ENCODE results near the gene KCNK6.
A peak's percentile ranks its signal among the peaks of the same experiment; 100 is the strongest.

The KCNK6 gene

DNA sequence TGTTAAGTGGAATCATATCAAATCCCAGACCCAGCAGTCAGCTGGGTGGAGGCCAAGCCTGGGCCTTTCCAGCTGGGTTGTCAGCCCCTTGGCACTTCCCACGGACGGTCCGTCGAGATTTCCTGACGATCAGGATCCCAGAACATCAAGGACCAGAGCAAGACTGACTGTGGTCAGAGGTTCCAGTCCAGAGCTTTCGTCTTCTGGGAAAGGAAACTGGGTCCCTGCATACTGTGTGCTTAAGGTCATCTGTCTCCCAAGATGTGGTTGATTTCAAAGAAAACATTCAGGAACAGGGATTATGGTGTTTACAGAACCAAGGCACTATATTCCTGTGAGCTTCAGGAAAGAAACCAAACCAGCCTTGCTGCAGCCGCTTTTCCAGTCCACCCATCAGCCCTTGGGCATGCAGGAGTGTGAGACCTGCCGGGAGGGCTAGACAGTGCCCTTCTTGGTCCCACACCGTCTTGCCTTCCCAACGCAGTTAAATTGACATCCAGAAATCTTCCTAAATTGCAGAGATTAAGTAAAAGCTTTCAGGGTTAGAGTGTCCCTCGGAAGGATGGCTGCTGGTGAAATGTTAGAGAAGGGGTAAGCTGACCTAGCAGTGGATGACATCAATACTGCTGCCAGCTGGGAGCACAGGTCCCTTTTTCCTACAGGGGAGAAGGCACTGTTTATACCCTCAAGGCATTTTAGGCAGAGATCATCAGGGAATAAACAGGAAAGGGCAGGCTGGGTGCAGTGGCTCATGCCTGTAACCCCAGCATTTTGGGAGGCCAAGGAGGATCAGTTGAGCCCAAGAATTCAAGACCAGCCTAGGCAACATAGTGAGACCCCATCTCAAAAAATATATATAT, 20.6 kb upstream of the KCNK6 start:
- no peak for DNase-seq (ENCODE audit: low spot score)

DNA sequence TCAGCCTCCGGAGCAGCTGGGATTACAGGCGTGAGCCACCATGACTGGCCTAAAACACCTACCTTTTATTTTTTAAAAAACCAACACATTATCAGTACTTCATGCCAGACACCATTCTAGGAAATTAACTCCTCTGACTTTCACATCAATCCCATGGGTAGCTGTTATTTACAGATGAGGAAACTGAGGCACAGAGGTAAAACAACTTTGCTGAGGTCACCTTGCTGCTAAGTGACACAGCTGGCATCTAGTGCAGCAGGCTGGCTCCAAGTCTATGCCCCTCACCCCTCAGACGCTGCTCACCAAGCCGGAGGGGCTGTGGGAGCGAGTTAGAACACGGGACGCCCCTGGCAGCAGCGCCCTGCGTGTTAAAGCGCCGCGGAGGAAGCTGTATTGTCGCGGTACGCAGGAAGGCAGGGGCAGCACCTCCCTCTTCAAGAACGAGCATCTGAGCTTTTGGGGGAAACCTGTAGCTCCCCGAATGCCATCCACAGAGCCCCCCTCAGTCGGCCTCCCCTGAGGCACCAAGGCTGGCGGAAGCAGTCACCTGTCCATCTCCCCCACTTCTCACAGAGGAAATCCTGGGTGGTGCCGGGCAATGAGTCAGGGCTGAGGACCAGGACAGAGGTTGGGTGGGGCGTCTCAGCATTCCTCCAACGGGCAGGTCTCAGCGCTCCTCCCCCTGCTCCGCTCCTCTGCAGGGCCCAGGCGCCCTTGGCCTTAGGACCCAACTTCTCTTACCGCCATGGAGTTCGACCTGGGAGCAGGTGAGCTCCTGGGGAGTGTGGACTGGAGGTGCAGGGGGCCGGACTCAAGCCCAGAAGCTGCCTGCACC, 15.9 kb upstream of the KCNK6 start, which contains the start of gene C19orf33:
TSS of gene C19orf33 (plus strand) at position 735 of the 835 bp plus-strand sequence. CDS start at position 746, 11 bp downstream.
- DNase-seq (ENCODE audit: low spot score) = no peak

DNA sequence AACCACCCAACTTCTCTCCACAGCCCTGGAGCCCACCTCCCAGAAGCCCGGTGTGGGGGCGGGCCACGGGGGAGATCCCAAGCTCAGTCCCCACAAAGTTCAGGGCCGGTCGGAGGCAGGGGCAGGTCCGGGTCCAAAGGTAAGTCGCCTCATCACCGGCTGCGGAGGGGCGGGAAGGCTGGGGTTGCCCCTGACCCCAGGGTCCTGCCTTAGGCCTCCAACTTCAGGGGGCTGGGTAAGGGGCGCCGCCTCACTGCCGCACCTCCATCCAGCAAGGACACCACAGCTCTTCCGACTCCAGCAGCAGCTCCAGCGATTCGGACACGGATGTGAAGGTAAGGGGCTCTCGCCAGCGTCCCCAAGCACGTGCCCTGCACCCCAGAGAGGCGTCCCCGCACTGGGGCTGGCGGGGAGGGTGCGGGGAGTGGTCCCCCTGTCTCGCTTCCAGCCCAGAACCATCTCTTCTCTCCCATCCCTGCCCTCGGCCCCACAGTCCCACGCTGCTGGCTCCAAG, 15.2 kb upstream of the KCNK6 start:
- DNase-seq (ENCODE audit: low spot score) = no peak

DNA sequence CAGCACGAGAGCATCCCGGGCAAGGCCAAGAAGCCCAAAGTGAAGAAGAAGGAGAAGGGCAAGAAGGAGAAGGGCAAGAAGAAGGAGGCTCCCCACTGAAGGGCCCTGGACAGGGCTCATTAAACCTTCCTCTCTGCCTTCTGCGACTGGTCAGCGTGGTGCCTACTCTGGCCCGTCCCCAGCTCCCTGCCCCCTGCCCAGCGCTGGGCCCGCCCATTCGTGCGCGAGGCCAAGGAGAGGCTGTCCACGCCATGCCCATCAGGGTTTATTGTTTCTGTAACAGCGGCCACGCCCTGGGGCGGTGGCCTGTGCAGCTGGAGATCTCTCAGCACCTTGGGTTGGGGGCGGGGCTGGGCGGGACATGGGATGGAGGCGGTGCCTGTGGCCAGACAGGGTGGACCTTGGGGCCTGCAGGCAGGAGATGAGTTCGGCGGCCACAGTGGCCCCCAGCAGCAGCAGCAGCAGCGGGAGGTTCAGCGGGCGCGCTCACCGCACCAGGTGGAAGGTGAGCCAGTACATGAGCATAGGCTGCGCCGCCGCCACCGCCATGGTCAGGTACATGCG, 14.7 kb upstream of the KCNK6 start:
- DNase-seq (ENCODE audit: low spot score) = peak; percentile 65

DNA sequence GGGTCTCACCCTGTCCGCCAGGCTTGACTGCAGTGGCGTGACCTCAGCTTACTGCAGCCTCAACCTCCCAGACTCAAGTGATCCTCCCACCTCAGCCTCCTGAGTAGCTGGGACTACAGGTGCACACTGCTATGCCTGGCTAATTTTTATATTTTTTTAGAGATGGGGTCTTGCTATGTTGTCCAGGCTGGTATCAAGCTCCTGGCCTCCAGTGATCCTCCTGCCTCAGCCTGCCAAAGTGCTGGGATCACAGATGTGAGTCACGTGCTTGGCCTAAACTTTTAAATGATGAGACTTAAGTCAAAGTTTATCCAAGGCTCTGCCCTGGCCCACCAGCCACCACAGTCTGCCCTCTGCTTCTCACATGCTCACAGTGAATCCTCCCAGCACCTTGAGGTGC, 13.4 kb upstream of the KCNK6 start:
- DNase-seq (ENCODE audit: low spot score) = no peak

DNA sequence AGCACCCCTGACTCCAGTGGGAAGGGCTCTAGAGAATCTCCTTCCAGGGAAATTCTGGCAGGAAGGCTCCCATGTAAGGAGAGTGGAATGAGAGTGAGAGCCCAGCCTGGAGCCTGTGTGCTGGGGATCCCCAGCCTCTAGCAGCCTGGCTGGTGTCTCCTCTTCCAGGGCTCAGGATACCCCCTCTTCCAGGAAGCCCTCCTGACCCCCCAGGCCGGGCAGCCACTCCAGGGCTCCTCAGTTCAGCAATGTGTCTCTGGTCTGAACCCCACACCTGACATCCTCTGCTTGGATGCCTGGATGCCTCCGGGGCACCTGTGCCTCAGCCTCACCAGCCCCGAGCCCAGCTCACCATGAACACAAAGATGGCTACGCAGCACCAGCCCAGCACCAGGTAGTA, 12.6 kb upstream of the KCNK6 start:
- no peak for DNase-seq (ENCODE audit: low spot score)

DNA sequence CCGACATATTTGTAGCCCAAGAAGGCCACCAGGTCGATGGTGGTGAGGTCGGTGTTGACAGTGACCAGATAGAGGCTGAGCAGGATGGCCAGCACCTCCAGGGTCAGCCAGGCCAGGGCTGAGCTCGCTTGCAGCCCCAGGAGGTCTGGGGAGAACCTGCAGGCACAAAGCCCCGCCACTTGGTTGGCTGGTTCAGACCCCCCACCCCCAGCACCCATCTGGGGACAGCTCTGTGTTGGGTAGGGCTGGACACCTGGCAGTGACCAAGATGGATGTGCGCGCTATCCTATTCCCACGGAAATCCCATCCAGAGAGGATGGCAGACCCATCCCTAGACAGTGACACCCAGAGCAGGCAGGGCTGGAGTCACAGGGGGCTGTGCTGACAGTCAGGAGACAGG, 12.0 kb upstream of the KCNK6 start:
- no peak for DNase-seq (ENCODE audit: low spot score)

DNA sequence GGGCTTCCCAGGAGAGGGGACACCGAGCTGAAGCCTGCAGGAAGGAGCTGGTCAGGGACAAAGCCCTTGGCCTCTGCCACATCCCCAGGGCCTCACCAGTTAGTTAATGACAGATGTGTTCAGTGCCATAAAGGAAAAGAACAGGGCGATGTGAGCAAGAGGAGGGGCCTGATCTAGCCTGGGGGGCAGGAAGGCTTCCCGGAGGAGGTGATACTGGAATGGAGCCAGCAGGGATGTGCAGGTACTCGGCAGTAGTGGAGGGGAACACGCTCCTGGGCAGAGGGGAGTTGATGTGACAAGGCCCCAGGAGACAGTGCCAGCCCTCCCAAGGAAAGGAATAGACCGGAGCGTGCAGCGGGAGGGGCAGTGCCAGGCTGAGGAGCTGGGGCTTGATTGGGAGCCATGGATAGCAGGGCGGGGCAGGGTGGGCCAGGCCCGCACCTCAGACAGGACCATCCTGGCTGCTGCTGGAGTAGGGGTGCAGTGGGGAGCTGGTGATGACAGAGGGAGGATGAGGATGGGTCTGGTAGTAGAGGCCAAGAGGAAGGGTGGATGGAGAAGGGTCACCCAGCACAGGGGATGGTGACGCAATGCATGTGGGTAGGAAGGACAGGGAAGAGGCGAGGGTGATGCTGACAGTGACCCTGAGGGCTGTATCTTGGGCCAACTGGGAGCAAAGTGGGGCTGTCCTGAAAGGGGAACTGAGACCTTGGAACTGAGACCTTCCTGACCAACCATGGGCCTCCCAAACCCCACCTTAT, 11.5 kb upstream of the KCNK6 start:
- DNase-seq (ENCODE audit: low spot score) = no peak

DNA sequence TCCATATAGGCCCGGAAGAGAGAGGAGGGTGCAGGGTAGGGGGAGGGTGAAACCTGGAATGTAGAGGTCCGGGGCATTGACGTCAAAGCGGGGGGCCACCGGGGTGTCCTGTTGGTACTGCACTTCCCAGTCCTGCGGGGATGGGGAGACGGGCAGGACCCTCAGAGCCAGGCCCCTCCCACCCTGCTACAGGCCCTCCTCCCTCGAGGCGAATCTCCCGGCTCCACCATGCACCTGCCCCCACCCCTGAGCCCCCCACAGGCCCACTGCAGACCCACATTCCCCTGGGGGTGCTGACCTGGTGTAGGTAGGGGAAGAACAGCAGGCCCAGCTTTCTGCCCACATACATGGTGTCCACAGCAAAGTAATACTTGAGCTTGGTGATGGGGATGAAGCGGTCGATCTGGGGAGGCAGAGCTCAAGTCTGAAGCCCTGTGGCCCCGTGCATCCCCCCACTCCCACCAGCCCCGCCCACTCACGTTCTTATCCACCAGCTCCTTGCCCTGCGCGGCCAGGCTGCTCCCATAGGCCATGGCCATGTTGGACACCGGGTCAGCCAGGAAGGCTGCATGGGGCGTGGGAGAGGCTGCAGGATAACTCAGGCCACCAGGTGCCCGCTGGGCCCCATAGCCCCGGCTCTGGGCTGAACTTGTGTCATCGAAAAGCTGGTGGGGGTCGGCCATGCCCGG, 10.6 kb upstream of the KCNK6 start:
- no peak for DNase-seq (ENCODE audit: low spot score)

DNA sequence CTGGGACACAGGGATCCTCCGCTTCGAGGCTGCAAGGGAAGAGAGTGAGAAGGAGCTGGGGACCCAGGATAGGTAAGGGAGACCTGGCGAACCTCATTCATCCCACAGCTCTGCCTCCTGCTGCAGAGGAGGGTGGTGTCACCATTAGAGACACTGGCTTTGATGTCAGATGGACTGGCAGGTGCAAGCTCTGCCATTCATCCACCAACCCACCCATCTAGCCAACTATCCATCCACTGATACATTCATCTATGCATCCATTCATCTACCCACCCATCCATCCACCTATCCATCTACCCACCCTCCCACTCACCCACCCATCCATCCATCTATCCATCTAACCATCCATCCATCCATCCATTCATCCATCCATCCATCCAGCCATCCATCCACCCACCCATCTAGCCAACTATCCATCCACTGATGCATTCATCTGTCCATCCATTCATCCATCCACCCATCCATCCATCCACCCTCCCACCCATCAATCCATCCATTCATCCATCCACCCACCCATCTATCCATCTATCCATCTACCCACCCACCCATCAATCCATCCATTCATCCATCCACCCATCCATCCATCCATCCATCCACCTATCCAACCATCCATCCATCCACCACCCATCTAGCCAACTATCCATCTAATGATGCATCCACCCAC, 9.9 kb upstream of the KCNK6 start:
- no peak for DNase-seq (ENCODE audit: low spot score)

DNA sequence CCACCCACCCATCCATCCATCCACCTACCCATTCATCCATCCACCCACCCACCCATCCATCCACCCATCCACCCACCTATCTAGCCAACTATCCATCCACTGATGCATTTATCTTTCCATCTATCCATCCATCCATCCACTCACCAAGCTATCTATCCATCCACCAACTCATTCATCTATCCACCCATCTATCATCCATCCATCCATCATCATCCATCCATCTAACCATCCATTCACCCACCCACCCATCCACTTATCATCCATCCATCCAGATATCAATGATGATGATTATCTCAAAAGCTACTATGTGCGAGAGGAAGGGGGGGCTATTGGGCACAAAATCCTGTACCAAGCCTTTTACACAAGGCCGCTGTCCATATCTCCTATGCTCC, 9.4 kb upstream of the KCNK6 start:
- DNase-seq (ENCODE audit: low spot score) = no peak

DNA sequence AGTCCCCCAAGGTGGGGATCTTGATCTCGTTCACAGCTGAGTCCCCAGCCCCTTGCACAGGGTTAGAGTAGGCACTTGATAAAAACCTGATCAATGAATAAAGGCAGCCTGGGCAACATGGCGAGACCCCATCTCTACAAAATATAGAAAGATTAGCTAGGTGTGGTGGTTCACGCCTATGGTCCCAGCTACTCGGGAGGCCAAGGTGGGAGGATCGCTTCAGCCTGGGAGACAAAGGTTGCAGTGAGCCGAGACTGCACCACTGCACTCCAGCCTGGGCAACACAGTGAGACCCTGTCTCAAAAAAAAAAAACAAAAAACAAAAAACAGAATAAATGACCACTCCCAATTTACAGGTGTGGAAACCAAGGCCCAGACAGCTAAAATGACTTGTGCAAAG, 8.7 kb upstream of the KCNK6 start:
- DNase-seq (ENCODE audit: low spot score) = no peak

DNA sequence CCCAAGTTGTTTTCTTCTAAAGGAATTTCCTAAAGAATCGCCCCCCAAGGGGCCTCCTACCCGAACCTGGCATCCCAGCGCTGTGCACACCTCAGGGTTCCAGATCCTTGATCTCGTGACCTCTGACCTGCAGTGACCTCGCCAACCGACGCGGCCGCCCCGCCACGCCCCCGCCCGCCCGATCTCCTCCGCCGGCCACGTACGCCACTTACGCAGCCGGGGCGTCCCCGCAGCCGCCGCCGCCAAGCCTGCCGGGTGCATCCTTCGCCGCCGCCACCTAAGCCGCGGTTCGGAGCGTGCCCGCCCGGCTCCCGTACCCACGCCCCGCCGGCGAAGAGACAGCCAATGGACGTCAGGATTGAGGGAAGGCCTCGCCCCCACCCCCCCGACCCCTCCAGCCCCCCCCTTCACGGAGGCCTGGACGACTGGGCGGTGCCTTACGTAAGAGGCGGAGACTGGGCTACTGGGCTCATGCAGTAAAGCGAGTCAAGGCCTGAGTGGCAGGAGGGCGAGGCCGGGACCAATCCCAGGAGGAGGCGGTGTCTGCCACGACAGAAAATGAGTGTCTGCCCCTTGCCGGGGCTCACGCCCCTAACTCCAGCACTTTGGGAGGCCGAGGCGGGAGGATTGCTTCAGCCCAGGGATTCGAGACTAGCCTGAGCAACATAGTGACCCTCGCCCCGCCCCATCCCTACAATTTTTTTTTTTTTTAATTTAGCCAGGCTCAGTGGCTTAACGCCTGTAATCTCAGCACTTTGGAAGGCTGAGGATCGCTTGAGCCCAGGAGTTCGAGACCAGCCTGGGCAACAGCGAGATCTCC, 3.8 kb upstream of the KCNK6 start, which contains the start of gene YIF1B:
TSS of gene YIF1B (minus strand) at position 291 of the 820 bp plus-strand sequence. CDS start at position 261, 30 bp downstream.
- peak; percentile 99 for DNase-seq (ENCODE audit: low spot score)

DNA sequence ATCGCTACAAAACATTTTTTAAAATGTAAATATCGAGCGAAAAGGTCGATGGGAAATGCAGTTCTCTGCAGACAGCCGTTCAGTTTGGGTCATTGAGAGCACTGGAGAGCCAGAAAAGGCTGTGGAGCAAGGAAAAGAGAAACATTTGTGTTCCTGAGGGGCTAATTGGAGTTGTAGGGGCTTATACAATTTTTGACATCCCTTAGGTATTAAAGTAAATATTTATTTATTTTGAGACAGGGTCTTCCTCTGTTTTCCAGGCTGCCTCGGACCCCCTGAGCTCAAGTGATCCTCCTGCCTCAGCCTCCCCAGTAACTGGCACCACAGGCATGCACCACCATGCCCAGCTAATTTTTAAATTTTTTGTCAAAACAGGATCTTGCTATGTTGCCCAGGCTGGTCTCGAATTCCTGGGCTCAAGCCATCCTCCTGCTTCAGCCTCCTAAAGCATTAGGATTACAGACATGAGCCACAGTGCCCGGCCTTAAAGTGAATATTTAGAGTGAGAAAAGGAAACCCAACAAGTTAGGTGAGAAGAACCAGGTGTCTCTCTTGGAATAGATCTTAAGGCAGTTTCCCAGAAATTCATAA, 3.1 kb upstream of the KCNK6 start:
- DNase-seq (ENCODE audit: low spot score) = no peak

DNA sequence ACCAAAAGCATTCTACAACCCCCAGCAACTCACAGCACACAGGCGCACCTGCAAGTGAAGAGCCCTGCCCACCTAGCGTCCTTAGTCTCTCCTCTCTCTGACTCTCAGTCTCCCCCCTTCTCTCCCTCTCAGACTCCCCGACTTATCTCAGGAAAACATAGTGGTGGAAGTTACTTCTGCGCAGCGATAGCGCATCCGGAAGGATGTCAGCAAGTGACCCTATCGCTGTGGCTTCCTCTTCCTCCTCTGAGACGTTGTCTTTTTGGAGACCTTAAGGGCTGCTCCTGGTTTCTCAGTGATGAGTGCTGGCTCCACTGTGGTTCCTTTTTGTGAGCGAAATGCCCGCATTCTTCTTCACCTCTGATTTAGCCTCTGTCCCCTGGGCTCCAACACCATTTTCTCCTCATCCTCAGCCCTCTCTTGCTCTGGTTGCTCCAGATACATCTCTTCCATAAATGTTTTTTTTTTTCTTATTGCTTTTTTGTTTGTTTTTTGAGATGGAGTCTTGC, 2.5 kb upstream of the KCNK6 start:
- DNase-seq (ENCODE audit: low spot score) = no peak

DNA sequence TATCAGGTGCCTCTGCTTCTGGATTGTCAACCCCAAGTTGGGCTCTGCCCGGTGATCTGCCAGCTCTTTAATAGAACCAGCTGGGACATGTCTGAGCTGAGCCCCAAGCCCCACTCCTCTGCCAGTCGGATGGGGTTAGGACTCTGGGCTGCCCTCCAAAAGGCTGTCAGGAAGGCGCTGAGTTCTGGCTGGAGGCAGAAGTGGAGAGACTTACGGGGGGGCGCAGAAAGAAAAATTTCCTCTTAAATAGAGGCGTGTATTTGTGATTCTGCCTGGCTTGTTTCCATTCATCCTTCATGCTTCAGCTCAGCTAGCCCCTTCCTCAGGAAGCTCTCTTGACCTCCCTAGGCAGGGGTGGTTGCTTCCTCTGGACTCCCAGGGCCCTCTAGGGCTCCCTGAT, 985 bp upstream of the KCNK6 start:
- DNase-seq (ENCODE audit: low spot score) = no peak

DNA sequence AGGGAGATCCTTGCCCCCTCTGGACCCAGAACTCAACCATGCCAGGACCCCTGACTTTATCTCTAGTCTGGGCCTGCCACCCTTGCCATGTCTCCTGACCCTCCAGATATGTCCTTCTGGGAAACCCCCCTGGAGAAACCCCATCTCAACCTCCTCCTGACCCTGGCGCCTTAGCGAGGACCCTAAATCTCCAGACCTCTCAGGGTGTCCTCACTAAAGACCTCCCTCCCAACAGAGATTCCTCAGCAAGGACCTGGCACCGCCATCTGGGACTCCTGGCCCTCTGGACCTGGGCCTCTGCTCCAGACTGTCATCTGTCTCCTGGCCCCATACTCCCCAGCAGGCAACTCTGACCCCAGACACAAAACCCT, 1.3 kb downstream of the KCNK6 start:
- DNase-seq (ENCODE audit: low spot score) = no peak

DNA sequence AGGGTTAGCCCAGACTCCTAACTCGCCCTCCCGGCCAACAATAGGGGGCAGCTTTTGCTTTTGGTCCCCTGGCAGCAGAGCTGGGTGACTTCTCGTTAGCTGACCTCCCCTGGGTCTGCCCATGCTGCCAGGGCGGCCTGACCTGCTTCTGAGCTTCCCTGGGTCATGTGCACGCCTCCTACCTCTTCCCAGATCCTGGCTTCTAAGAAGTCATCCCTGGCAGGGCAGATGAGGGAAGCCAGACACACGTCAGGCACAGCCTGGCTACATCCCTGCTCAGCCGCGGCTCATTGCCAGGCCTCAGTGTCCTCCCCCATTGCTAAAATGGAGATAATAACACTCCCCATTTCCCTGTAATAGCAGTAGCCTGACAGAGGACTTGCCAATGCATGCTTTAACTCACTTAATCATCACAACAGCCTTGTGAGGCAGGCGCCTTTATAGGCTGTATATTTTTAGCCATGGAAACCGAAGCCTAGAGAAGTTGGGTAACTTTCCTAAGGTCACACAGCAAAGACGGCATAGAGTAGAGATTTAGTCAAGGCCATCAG, 2.1 kb downstream of the KCNK6 start:
- DNase-seq (ENCODE audit: low spot score) = no peak

DNA sequence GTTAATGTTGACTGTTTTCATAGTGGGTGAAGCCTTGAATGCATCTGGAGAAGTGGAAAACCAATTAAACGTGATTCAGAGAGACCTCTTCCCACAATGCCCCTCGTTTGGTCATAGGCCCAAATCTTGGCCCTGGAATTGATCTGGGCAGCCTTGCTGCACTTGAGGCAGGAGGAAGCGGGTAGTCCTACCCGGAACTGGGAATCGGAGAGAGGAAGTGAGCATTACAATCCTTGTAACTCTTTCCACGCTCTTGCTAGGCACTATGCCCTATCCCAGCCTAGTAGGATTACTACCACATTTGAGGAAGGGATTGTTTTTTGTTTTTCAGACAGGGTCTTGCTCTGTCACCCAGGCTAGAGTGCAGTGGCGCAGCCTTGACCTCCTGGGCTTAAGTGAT, 3.6 kb downstream of the KCNK6 start:
- DNase-seq (ENCODE audit: low spot score) = no peak
